HAP-1 (cell line): ENCODE measurements around the gene LRIG3.
A peak's percentile ranks its signal among the peaks of the same experiment; 100 is the strongest.
"Not testable (repeated sequence)": the region's sequence is repeated elsewhere in the genome, so short reads cannot be mapped to it uniquely, and the experiment has no call there.

Source experiments
- DNase-seq, 2 experiments: peaks; one replicate each; pipeline ENCODE4 v3.0.0-alpha.2; 2016 to 2020; ENCODE audit warnings: low spot score in 2 of 2
- H3K27me3 ChIP-seq: fragments of 250-450 bp; sonication (Bioruptor Pico); 2 replicates; pipeline ENCODE4 v1.5.1; 2020; ENCODE audit warnings: low read depth, mild to moderate bottlenecking, moderate library complexity
- H3K36me3 ChIP-seq: fragments of 250-450 bp; sonication (Bioruptor Pico); replicated peaks from 2 replicates; pipeline ENCODE4 v1.5.1; 2020; ENCODE audit warnings: mild to moderate bottlenecking
- H3K4me1 ChIP-seq: fragments of 250-450 bp; sonication (Bioruptor Pico); 2 replicates; pipeline ENCODE4 v1.5.1; 2020; ENCODE audit warnings: mild to moderate bottlenecking
- H3K4me3 ChIP-seq: fragments of 250-450 bp; sonication (Bioruptor Pico); 2 replicates; pipeline ENCODE4 v1.5.1; 2020; ENCODE audit warnings: mild to moderate bottlenecking, moderate library complexity
- H3K9me3 ChIP-seq: fragments of 250-450 bp; sonication (Bioruptor Pico); 2 replicates; pipeline ENCODE4 v1.5.1; 2020; ENCODE audit warnings: mild to moderate bottlenecking, moderate library complexity
- in situ Hi-C: fragments of 300-500 bp; cut with MboI; formaldehyde crosslinking; loops from 3 replicates; pipeline ENCODE4 v1.14.3; 2020; ENCODE audit warnings: low sequenced_read_pairs, inconsistent platforms, mixed read lengths

LRIG3 gene

DNA sequence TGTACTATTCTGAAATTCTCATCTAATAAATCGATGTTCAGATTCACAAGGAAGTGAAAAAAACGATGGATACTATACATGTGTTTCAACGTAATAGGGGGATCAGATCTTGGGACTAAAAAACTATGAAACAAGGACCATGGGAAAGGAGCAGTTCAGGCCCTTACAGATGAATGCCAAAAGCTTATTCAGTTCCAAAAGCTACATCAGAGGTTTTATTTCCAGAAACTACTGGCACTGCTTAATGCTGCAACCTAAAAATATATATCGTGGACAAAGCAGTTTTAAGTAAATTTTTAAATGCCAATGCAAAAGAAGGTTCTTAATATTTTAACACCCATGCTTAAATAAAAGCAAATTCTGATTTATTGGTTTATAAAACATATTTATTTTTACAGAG lies 38.5 kb downstream of the LRIG3 start:
- no peak for DNase-seq
- in situ Hi-C loops = no loop called here
- H3K4me1 ChIP-seq = no peaks in the 10 kb centered on the region
- H3K4me3 ChIP-seq = no peak overlapping the region
- no peaks in the 10 kb centered on the region for H3K27me3 ChIP-seq
- no peaks in the 10 kb centered on the region for H3K9me3 ChIP-seq
- H3K36me3 ChIP-seq = peaks cover 50% of the 10 kb centered on the region

DNA sequence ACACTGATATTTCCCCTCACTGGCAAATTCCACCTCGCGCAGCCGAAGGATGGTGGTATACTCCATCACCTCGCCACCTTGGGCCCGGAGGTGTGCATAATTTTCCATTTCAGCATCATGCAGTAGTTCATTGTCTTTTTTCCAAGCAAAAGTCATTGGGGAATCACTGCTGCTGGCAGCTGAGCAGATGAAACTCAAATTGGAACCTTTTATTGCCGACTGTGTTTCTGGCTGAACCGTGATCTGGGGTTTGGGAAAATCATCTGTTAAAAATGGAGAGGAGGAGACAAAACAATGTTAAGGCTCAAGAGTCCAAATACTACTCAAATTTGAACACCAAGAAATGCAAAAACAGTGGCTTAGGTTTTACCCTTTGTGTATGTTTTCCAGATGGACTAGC lies 39.7 kb downstream of the LRIG3 start:
- Histone ChIP-seq H3K27me3 (no peaks in the 10 kb centered on the region), H3K9me3 (no peaks in the 10 kb centered on the region), H3K4me1 (no peaks in the 10 kb centered on the region), H3K4me3 (no peak overlapping the region), H3K36me3 (peaks cover 46% of the 10 kb centered on the region)
- no peak for DNase-seq
- in situ Hi-C loops = no loop called here

- DNase-seq = no peak
- no peaks in the 10 kb centered on the region for H3K27me3 ChIP-seq
- H3K9me3 ChIP-seq = no peaks in the 10 kb centered on the region
- peaks cover 36% of the 10 kb centered on the region for H3K36me3 ChIP-seq
- no peaks in the 10 kb centered on the region for H3K4me1 ChIP-seq
- in situ Hi-C loops = no loop called here
- no peak overlapping the region for H3K4me3 ChIP-seq
These were observed 43.0 kb downstream of the LRIG3 start for GRCh38 chr12:58877243-58877743.

- no peak for DNase-seq
- H3K9me3 ChIP-seq = no peaks in the 10 kb centered on the region
- H3K4me3 ChIP-seq = no peak overlapping the region
- H3K36me3 ChIP-seq = peaks cover 15% of the 10 kb centered on the region
- H3K27me3 ChIP-seq = no peaks in the 10 kb centered on the region
- peaks cover 3% of the 10 kb centered on the region for H3K4me1 ChIP-seq
- in situ Hi-C loops = no loop called here
These were observed 46.8 kb downstream of the LRIG3 start for GRCh38 chr12:58873496-58873895.

GRCh38 chr12:58871556-58871955 lies 48.7 kb downstream of the LRIG3 start:
- Histone ChIP-seq H3K9me3 (no peaks in the 10 kb centered on the region), H3K27me3 (no peaks in the 10 kb centered on the region), H3K4me3 (no peak overlapping the region), H3K36me3 (peaks cover 5% of the 10 kb centered on the region), H3K4me1 (peaks cover 3% of the 10 kb centered on the region)
- DNase-seq = peak in 1 of 2 experiments; percentile 80
- in situ Hi-C loops = no loop called here

- DNase-seq = no peak
- H3K4me1 ChIP-seq = peaks cover 3% of the 10 kb centered on the region
- H3K27me3 ChIP-seq = no peaks in the 10 kb centered on the region
- H3K36me3 ChIP-seq = no peaks in the 10 kb centered on the region; the same call in 1 of the 2 replicates
- in situ Hi-C loops = no loop called here
- no peaks in the 10 kb centered on the region for H3K9me3 ChIP-seq
- no peak overlapping the region for H3K4me3 ChIP-seq
These were observed 49.7 kb downstream of the LRIG3 start for GRCh38 chr12:58870595-58870994.

GRCh38 chr12:58860788-58861240 lies 59.5 kb downstream of the LRIG3 start:
- DNase-seq = peak in 1 of 2 experiments; percentile 42
- no peaks in the 10 kb centered on the region; the same call in 1 of the 2 replicates for H3K36me3 ChIP-seq
- in situ Hi-C loops = no loop called here
- no peak overlapping the region for H3K4me3 ChIP-seq
- no peaks in the 10 kb centered on the region for H3K9me3 ChIP-seq
- peaks cover 17% of the 10 kb centered on the region for H3K4me1 ChIP-seq
- no peaks in the 10 kb centered on the region for H3K27me3 ChIP-seq

GRCh38 chr12:58860056-58860787 lies 60.1 kb downstream of the LRIG3 start:
- Histone ChIP-seq H3K4me3 (no peak overlapping the region), H3K9me3 (no peaks in the 10 kb centered on the region), H3K36me3 (no peaks in the 10 kb centered on the region; the same call in 1 of the 2 replicates), H3K4me1 (peaks cover 17% of the 10 kb centered on the region), H3K27me3 (no peaks in the 10 kb centered on the region)
- no peak for DNase-seq
- in situ Hi-C loops = no loop called here

DNA sequence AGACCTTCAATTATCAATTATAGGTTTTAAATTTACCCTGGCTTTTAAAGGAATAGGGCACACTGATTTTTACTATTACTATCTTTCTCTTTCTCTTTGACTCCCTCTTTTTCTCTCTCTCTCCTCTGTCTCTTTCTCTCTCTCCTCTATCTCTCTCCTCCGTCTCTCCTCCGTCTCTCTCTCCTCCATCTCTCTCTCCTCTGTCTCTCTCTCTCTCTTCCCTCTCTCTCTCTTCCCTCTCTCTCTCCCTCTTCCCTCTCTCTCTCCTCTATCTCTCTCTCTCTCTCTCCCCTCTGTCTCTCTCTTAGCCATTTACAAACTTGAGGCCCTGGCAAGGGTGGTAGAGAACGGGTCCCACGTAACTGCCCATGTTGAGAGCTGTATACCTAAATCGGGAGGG lies 62.3 kb downstream of the LRIG3 start:
- H3K9me3 ChIP-seq = no peaks in the 10 kb centered on the region
- DNase-seq = no peak
- in situ Hi-C loops = no loop called here
- H3K4me3 ChIP-seq = no peak overlapping the region
- no peaks in the 10 kb centered on the region for H3K36me3 ChIP-seq
- no peaks in the 10 kb centered on the region for H3K27me3 ChIP-seq
- H3K4me1 ChIP-seq = peaks cover 17% of the 10 kb centered on the region

- in situ Hi-C loops, H3K4me3 ChIP-seq, H3K27me3 ChIP-seq, H3K36me3 ChIP-seq, H3K9me3 ChIP-seq: not testable (repeated sequence)
- peaks cover 17% of the 10 kb centered on the region for H3K4me1 ChIP-seq
- peak; percentile 17 to 39 for DNase-seq
These were observed 63.1 kb downstream of the LRIG3 start for GRCh38 chr12:58857206-58857605.

DNA sequence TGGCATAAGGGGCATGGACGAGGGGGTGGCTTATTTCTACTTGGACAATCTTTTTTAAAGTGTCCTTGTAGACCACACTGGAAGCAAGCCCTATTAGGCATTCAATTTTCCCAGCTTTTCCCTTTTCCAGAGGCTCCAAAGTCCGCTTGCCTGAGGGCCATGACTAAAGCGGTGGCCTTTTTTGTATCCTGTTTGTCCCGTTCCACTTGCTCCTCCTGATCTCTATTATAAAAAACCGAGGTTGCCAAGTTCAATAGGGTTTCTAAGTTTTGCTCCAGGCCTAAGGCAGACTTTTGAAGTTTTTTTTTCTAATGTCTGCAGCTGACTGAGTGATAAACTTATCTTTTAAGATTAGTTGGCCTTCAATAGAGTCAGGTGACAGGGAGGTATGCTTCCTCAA lies 64.7 kb downstream of the LRIG3 start:
- H3K9me3 ChIP-seq, H3K36me3 ChIP-seq, DNase-seq, H3K27me3 ChIP-seq, in situ Hi-C loops, H3K4me1 ChIP-seq, H3K4me3 ChIP-seq: not testable (repeated sequence)

GRCh38 chr12:58850826-58851225 lies 69.5 kb downstream of the LRIG3 start:
- Histone ChIP-seq H3K9me3 (no peaks in the 10 kb centered on the region), H3K4me1 (no peaks in the 10 kb centered on the region), H3K27me3 (peaks cover 8% of the 10 kb centered on the region; the same call in 1 of the 2 replicates), H3K4me3 (no peak overlapping the region), H3K36me3 (no peaks in the 10 kb centered on the region)
- in situ Hi-C loops = no loop called here
- DNase-seq = no peak

GRCh38 chr12:58847901-58848600 lies 72.3 kb downstream of the LRIG3 start:
- H3K4me1 ChIP-seq = no peaks in the 10 kb centered on the region
- in situ Hi-C loops = no loop called here
- H3K36me3 ChIP-seq = no peaks in the 10 kb centered on the region
- H3K4me3 ChIP-seq = no peak overlapping the region
- DNase-seq = no peak
- H3K9me3 ChIP-seq = no peaks in the 10 kb centered on the region
- peaks cover 8% of the 10 kb centered on the region; the same call in 1 of the 2 replicates for H3K27me3 ChIP-seq

- H3K36me3 ChIP-seq = no peaks in the 10 kb centered on the region
- DNase-seq = no peak
- no peaks in the 10 kb centered on the region for H3K9me3 ChIP-seq
- 0 out of 2 replicates have a peak, but pooled peaks cover 5% of the 10 kb centered on the region for H3K27me3 ChIP-seq
- no peak overlapping the region for H3K4me3 ChIP-seq
- in situ Hi-C loops = no loop called here
- no peaks in the 10 kb centered on the region for H3K4me1 ChIP-seq
These were observed 76.1 kb downstream of the LRIG3 start for GRCh38 chr12:58844161-58844560.
